Stomach smooth muscle (tissue), 2 donors: ENCODE data around the gene NLRP5.
"Not testable (repeated sequence)": the region's sequence is repeated elsewhere in the genome, so short reads cannot be mapped to it uniquely, and the experiment has no call there.

Experiments used
- H3K27ac ChIP-seq: one replicate; pipeline ENCODE4 v1.7.0; 2013; ENCODE audit warnings: mild to moderate bottlenecking, low read length, inconsistent platforms
- H3K27me3 ChIP-seq, 2 donors: one replicate each; pipeline ENCODE4 v1.7.0; 2013; ENCODE audit warnings: low read length in 2 of 2; ENCODE audit not compliant: insufficient read depth in 2 of 2, control insufficient read depth in 1 of 2
- H3K36me3 ChIP-seq, 2 donors: one replicate each; pipeline ENCODE4 v1.7.0; 2013; ENCODE audit warnings: low read length in 2 of 2; ENCODE audit not compliant: control insufficient read depth in 2 of 2, insufficient read depth in 2 of 2
- H3K4me1 ChIP-seq: one replicate; pipeline ENCODE4 v1.7.0; 2013; ENCODE audit warnings: low read length; ENCODE audit not compliant: control insufficient read depth, insufficient read depth
- H3K4me3 ChIP-seq, 2 donors: one replicate each; pipeline ENCODE4 v1.7.0; 2013; ENCODE audit warnings: low read length in 2 of 2
- H3K9ac ChIP-seq, 2 donors: one replicate each; pipeline ENCODE4 v1.7.0; 2013; ENCODE audit warnings: low read length in 2 of 2, mild to moderate bottlenecking in 1 of 2
- H3K9me3 ChIP-seq, 2 donors: one replicate each; pipeline ENCODE4 v1.7.0; 2013; ENCODE audit warnings: low read length in 2 of 2; ENCODE audit not compliant: control insufficient read depth in 2 of 2
- donor health status: healthy.
- donor health status: Pancreatic carcinoma.

Gene NLRP5

DNA sequence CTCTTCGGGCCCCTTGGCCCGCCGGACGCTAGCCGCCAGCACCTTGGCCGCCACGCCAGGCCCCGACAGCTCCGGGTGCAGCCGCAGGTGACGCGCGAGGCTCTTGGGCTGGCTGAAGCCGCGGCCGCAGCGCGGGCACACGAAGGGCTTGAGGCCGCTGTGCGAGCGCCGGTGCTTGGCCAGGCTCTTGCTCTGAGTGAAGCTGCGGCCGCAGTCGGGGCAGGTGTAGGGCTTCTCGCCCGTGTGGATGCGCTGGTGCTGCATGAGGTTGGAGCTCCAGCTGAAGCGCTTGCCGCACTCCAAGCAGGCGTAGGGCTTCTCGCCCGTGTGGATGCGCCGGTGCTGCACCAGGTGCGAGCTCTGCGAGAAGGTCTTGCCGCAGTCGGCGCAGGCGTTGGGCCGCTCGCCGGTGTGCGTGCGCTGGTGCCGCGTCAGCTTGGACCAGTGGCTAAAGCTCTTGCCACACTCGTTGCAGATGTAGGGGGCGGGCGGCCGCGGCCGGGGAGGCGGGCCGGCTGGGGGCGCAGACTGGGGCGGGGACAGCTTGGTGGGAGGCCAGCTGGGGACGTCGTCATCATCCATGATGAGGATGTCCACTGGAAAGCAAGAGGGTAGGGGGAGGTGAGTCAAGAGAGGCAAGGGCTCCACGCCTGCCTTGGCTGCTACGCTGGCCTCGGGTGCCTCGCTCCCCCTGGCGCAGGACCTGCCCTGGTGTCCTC lies 102.1 kb downstream of the NLRP5 start:
- H3K9me3 ChIP-seq, result no peaks in the 10 kb centered on the region
- H3K4me3 ChIP-seq, result no peak overlapping the region
- H3K27me3 ChIP-seq, result no peaks in the 10 kb centered on the region
- no peak overlapping the region for H3K9ac ChIP-seq
- no peak overlapping the region for H3K27ac ChIP-seq
- H3K4me1 ChIP-seq, result peaks cover 5% of the 10 kb centered on the region
- H3K36me3 ChIP-seq, result peaks cover 0 to 17% of the 10 kb centered on the region in 2 donors

DNA sequence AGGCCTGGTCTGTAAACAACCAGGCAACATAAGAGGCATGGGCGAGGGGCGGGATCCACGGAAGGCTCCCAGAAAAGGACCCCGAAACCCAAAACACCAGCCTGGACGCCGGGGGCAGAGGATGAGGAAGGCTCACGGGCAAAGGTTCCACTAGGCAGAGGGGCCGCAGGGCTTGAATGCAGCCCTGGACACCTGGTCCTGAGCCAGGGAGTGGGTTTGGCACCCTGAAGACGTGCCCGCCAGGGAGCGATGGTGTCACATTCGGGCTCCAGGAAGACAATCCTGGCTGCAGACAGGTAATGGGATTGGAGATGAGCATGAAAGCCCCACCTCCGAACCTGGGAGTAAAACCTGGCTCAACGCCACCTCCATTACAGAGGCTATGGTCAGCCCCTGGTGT lies 102.8 kb downstream of the NLRP5 start:
- Histone ChIP-seq H3K9ac (no peak overlapping the region), H3K27me3 (no peaks in the 10 kb centered on the region), H3K27ac (no peak overlapping the region), H3K36me3 (peaks cover 0 to 17% of the 10 kb centered on the region in 2 donors), H3K4me1 (peaks cover 5% of the 10 kb centered on the region), H3K9me3 (no peaks in the 10 kb centered on the region), H3K4me3 (no peak overlapping the region)

DNA sequence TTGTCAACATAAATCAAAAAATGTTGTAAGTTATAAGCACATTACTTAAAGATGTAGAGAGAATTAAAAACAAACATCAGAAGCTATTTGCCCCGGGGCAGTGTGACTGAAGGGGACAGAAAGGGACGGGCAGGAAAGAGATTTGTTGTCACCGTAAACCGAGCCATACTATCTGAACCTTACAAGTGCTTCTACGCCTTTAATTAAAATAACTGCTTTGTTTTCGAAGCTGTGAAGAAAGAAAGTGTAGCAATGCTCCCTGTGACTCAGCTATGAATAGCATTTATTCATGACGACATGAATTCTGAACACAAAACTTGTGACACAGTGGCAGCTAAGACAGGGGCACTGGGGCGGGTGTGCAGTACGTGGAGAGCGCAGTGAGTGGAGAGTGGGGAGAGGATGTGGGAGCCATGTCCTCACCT lies 104.5 kb downstream of the NLRP5 start:
- Histone ChIP-seq H3K36me3 (peaks cover 0 to 17% of the 10 kb centered on the region in 2 donors), H3K9me3 (no peaks in the 10 kb centered on the region), H3K4me1 (peaks cover 3% of the 10 kb centered on the region), H3K27ac (no peak overlapping the region), H3K27me3 (no peaks in the 10 kb centered on the region), H3K9ac (no peak overlapping the region), H3K4me3 (no peak overlapping the region)

DNA sequence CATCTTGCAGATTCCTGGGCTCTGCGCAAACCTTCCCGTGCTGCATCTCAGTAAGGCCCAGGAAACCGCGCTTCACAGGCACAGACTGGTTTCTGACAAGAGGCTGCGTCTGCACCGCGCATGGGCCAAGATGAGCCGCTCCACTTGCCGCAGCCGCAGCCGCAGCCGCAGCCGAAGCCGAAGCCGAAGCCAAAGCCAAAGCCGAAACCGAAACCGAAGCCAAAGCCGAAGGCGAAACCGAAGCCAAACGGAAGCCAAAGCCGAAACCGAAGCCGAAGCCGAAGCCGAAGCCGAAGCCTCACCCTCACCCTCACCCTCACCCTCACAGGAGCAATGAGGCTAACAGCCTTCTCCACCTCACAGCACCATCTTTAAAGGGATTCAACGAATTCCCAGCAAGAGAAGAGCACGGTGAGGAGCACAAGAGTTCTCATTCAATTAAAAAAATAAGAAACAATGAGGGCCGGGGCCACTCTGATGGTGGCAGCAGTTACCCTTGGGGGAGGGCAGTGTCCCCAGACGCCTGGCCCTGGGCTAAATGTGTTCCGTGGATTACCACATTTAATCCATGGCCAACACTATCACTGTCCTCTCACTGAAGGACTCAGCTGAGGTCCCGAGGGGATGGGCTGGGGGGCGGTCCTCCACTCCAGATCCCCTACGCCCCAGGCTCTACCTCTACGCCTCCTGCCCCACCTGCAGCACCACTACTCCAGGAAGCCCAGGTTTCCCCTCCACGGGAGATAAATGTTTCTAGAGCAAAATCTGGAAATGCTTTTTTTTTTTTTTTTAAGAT lies 105.4 kb downstream of the NLRP5 start:
- H3K9ac ChIP-seq, result no peak overlapping the region
- H3K9me3 ChIP-seq, result no peaks in the 10 kb centered on the region
- H3K4me3 ChIP-seq, result no peak overlapping the region
- H3K4me1 ChIP-seq, result peaks cover 3% of the 10 kb centered on the region
- peaks cover 0 to 17% of the 10 kb centered on the region in 2 donors for H3K36me3 ChIP-seq
- H3K27ac ChIP-seq, result no peak overlapping the region
- no peaks in the 10 kb centered on the region for H3K27me3 ChIP-seq

DNA sequence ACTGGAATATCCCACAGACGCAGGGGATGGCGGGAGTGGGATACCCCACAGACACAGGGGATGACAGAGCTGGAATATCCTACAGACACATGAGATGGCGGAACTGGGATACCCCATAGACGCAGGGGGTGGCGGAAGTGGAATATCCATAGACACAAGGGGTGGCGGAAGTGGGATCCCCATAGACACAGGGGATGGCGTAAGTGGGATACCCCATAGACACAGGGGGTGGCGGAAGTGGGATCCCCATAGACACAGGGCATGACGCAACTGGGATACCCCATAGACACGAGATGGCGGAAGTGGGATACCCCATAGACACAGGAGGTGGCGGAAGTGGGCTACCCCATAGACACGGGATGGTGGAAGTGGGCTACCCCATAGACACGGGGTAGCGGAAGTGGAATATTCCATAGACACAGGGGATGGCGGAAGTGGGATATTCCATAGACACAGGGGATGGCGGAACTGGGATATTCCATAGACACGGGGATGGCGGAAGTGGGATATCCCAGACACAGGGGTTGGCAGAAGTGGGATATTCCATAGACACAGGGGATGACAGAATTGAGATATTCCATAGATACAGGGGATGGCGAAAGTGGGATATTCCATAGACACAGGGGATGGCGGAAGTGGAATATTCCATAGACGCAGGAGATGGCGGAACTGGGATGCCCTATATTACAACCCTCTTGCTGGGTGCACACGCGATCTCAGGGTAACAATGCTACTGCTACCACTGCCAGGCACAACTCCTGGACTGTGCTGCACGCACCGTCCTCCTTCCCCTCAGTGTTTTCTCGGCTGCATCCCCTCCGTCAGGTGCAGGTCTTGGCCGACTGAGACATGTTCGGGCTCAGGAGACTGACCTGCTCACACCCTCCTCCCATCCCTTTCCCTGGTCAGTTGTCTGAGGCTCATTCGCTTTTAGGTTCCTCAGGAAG lies 106.4 kb downstream of the NLRP5 start:
- peaks cover 5% of the 10 kb centered on the region for H3K4me1 ChIP-seq
- H3K36me3 ChIP-seq, result peaks cover 3 to 17% of the 10 kb centered on the region in 2 donors
- no peak overlapping the region for H3K9ac ChIP-seq
- no peak overlapping the region for H3K4me3 ChIP-seq
- no peak overlapping the region for H3K27ac ChIP-seq
- no peaks in the 10 kb centered on the region for H3K27me3 ChIP-seq
- H3K9me3 ChIP-seq, result no peaks in the 10 kb centered on the region

DNA sequence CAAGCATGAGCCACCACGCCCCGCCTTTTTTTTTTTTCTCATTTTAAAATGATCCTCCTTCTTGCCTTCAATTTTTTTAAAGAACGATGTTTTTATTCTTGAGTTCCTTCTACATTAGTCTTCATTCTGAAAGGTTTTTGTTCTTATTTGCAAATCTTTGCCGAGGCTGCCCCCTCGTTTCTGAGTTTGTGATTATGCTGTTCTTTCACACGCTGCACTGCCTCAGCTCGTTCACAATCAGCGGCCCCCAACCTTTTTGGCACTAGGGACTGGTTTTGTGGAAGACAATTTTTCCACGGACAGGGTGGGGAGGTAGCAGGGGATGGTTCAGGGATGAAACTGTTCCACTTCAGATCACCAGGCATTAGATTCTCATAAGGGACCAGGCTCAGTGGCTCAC lies 107.9 kb downstream of the NLRP5 start:
- Histone ChIP-seq H3K4me3 (no peak overlapping the region), H3K9me3 (no peaks in the 10 kb centered on the region), H3K27me3 (no peaks in the 10 kb centered on the region), H3K27ac (no peak overlapping the region), H3K4me1 (peaks cover 5% of the 10 kb centered on the region), H3K9ac (no peak overlapping the region), H3K36me3 (peaks cover 3 to 16% of the 10 kb centered on the region in 2 donors)

DNA sequence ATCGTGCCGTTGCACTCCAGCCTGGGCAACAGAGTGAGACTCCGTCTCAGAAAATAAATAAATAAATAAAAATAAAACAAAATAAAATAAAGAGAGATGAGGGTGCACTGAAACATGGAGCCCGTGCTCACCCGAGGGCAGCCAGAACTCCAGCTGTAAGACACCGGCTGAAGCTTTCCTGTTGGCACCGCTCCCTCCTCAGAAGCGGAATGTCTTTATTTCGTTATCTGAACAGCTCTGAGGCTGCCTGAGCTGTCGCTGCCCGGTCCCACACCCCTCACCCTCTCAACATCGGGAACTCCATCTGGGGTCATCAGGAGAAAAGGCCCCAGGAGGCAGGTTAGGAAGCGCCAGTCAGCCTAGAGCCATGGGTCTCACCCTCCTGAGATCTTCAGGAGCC lies 110.1 kb downstream of the NLRP5 start:
- Histone ChIP-seq H3K9me3 (no peaks in the 10 kb centered on the region), H3K27ac (no peak overlapping the region), H3K36me3 (peaks cover 8 to 22% of the 10 kb centered on the region in 2 donors), H3K27me3 (no peaks in the 10 kb centered on the region), H3K9ac (no peak overlapping the region), H3K4me3 (no peak overlapping the region), H3K4me1 (peaks cover 2% of the 10 kb centered on the region)

DNA sequence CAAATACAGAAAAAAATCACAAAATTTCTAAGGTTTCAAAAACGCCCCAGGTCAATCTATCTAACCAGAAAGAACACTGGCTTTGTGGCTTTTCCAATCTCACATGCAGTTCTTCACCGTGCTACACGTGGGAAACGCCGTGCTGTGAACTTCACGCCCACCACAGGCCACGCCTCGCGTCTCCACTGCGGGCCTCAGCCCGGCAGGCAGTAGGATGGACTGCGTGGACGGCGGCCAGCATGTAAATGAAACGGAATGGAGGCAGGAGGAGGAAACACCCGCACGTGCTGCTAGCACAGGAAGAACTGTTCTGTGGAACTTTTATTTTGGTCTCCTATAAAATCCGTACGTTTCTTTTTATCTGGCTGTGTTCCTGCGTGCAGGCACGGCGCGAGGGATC lies 110.7 kb downstream of the NLRP5 start:
- no peaks in the 10 kb centered on the region for H3K27me3 ChIP-seq
- H3K36me3 ChIP-seq, result peaks cover 9 to 22% of the 10 kb centered on the region in 2 donors
- no peak overlapping the region for H3K9ac ChIP-seq
- peaks cover 2% of the 10 kb centered on the region for H3K4me1 ChIP-seq
- H3K9me3 ChIP-seq, result no peaks in the 10 kb centered on the region
- no peak overlapping the region for H3K27ac ChIP-seq
- H3K4me3 ChIP-seq, result no peak overlapping the region

DNA sequence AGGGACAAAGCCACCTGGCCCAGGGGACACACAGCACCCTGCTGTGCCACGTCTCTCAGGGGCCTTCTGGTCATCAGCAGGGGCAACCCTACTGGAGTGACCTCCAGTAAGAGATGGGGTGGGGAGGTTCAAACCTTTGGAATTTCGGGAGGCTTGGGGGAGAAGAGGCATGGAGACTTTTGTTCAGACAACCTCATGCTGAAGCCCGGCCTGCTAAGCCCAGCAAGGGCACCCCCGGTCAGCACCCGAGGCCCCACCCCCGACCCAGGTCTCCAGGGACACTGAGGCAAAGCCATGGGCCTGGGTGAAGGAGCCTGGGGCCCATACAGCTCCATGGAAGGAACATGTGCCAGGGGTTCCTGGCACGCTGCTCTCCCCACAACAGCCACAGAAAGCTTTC lies 111.2 kb downstream of the NLRP5 start:
- Histone ChIP-seq H3K9ac (no peak overlapping the region), H3K4me3 (no peak overlapping the region), H3K27ac (no peak overlapping the region), H3K9me3 (no peaks in the 10 kb centered on the region), H3K4me1 (peaks cover 2% of the 10 kb centered on the region), H3K36me3 (peaks cover 9 to 20% of the 10 kb centered on the region in 2 donors), H3K27me3 (no peaks in the 10 kb centered on the region)

DNA sequence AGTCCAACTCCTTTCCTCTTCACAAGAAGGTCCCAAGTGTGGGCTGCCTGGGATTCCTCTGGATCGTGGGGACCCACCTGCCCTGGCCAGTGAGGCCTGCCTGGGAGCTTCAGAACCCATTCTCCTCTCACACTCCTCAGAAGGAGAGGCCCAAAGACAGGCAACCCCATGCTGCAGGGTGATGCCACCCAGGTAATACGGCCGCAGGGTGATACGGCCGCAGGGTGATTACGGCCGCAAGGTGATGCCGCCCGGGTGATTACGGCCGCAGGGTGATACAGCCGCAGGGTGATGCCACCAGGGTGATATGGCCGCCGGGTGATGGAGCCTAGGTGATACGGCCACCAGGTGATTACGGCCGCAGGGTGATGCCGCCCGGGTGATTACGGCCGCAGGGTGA lies 111.7 kb downstream of the NLRP5 start:
- not testable (repeated sequence) for H3K4me1 ChIP-seq, H3K27ac ChIP-seq
- H3K36me3 ChIP-seq, result peaks cover 9 to 18% of the 10 kb centered on the region in 2 donors

More for the DNA sequence above, 111.7 kb downstream of the NLRP5 start:
- not testable (repeated sequence) for H3K27me3 ChIP-seq, H3K9me3 ChIP-seq, H3K4me3 ChIP-seq, H3K9ac ChIP-seq
